Suprapubic skin (tissue), 3 donors: Measurements from ENCODE around the gene COL18A1.

Source experiments
- CTCF ChIP-seq, 2 donors: fragments of 200-600 bp in 1 of 2; fragments of 450-650 bp in 1 of 2; sonication (generic) in 1 of 2; IDR thresholded peaks; one replicate each; pipeline ENCODE4 v1.5.1; 2016 to 2019; ENCODE audit warnings: antibody characterized with exemption in 2 of 2, mild to moderate bottlenecking in 1 of 2, moderate library complexity in 1 of 2
- EP300 ChIP-seq: sonication (generic); formaldehyde crosslinking; IDR thresholded peaks from one replicate; pipeline ENCODE4 v1.6.1; 2017; ENCODE audit warnings: antibody characterized with exemption

GRCh38 chr21:45444385-45444784, 39.4 kb downstream of the COL18A1 start:
- no peak for TF ChIP-seq CTCF (IDR thresholded peaks at IDR 0.05)
- no peak for TF ChIP-seq EP300
